Stimulated activated naive CD8-positive, alpha-beta T cell treated with anti-CD3 and anti-CD28 coated beads, Interleukin-15, Interleukin-2, amounts not matched to agents 100 ng/mL and 50 ng/mL, for 24 hours (primary cell): ENCODE measurements around the gene CGRRF1.

ENCODE experiments used
- H3K27ac Mint-ChIP-seq: one replicate; pipeline ENCODE4 v1.8.0; 2021; ENCODE audit warnings: mild to moderate bottlenecking, mixed read lengths
- H3K27me3 Mint-ChIP-seq: one replicate; pipeline ENCODE4 v1.8.0; 2021; ENCODE audit warnings: mixed read lengths
- H3K36me3 Mint-ChIP-seq: one replicate; pipeline ENCODE4 v1.8.0; 2021; ENCODE audit warnings: low read depth, mixed read lengths
- H3K4me1 Mint-ChIP-seq: one replicate; pipeline ENCODE4 v1.8.0; 2021; ENCODE audit warnings: low read depth, mixed read lengths
- H3K4me3 Mint-ChIP-seq: one replicate; pipeline ENCODE4 v1.8.0; 2021; ENCODE audit warnings: mild to moderate bottlenecking, mixed read lengths
- H3K9me3 Mint-ChIP-seq: one replicate; pipeline ENCODE4 v1.8.0; 2021; ENCODE audit warnings: mixed read lengths

Gene CGRRF1

GRCh38 chr14:54483846-54484245, 25.9 kb upstream of the CGRRF1 start:
- Mint-ChIP-seq H3K9me3 (no peaks in the 10 kb centered on the region), H3K4me3 (peak overlapping the region; percentile 32), H3K27ac (peak overlapping the region; percentile 23), H3K4me1 (peaks cover 56% of the 10 kb centered on the region), H3K27me3 (no peaks in the 10 kb centered on the region), H3K36me3 (peaks cover 52% of the 10 kb centered on the region)

DNA sequence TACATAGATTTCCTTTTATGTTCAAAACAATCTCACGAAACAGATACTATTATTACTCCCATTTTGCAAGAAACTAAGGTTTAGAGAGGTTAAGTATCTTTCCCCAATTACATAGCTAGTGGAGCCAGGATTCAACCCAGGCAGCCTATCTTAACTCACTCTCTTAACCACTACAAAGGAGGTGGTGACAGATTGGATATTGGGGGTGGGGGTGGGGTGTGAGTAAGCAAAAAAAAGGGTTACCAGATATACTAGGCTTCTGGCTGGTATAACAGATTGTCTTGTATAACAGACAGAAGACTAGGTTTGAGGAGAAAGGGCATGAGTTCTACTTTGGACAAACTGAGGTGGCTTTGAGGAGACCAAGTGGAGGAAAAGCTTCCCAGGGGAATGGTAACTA, 23.0 kb upstream of the CGRRF1 start:
- Mint-ChIP-seq H3K4me3 (peak overlapping the region; percentile 99), H3K27ac (peak overlapping the region; percentile 99), H3K4me1 (peaks cover 76% of the 10 kb centered on the region), H3K27me3 (no peaks in the 10 kb centered on the region), H3K36me3 (peaks cover 39% of the 10 kb centered on the region), H3K9me3 (no peaks in the 10 kb centered on the region)

GRCh38 chr14:54487771-54488170, 21.9 kb upstream of the CGRRF1 start:
- H3K36me3 Mint-ChIP-seq = peaks cover 30% of the 10 kb centered on the region
- H3K4me3 Mint-ChIP-seq = peak overlapping the region; percentile 99
- peaks cover 74% of the 10 kb centered on the region for H3K4me1 Mint-ChIP-seq
- H3K27me3 Mint-ChIP-seq = no peaks in the 10 kb centered on the region
- no peaks in the 10 kb centered on the region for H3K9me3 Mint-ChIP-seq
- peak overlapping the region; percentile 99 for H3K27ac Mint-ChIP-seq

GRCh38 chr14:54488318-54488645, 21.4 kb upstream of the CGRRF1 start:
- peak overlapping the region; percentile 99 for H3K4me3 Mint-ChIP-seq
- H3K9me3 Mint-ChIP-seq = no peaks in the 10 kb centered on the region
- peak overlapping the region; percentile 99 for H3K27ac Mint-ChIP-seq
- H3K27me3 Mint-ChIP-seq = no peaks in the 10 kb centered on the region
- H3K36me3 Mint-ChIP-seq = peaks cover 25% of the 10 kb centered on the region
- H3K4me1 Mint-ChIP-seq = peaks cover 69% of the 10 kb centered on the region

- Mint-ChIP-seq H3K36me3 (peaks cover 20% of the 10 kb centered on the region), H3K9me3 (no peaks in the 10 kb centered on the region), H3K27ac (peak within 1 kb of the TSS; percentile 99), H3K27me3 (no peaks in the 10 kb centered on the region), H3K4me3 (peak within 1 kb of the TSS; percentile 99), H3K4me1 (peaks cover 64% of the 10 kb centered on the region)
These were observed 20.9 kb upstream of the CGRRF1 start, which contains the start of gene GMFB for GRCh38 chr14:54488646-54489317. GMFB (minus strand) TSS chr14:54488980; CDS start chr14:54488927, 53 bp downstream.

DNA sequence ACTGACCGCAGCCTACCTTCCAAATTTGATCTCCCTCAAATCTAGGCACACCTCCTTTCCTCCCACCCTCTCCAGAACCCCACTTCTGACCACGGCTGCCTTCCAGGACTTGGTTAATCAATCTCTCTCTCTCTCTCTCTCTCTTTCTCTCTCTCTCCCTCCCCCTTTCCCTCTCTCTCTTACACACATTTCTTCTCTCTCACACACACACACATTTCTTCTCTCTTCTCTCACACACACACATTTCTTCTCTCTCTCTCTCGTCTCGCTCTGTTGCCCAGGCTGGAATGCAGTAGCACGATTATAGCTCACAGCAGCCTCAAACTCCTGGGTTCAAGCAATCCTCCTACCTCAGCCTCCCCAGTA, 20.4 kb upstream of the CGRRF1 start:
- H3K9me3 Mint-ChIP-seq = no peaks in the 10 kb centered on the region
- peaks cover 18% of the 10 kb centered on the region for H3K36me3 Mint-ChIP-seq
- peak overlapping the region; percentile 96 for H3K27ac Mint-ChIP-seq
- H3K27me3 Mint-ChIP-seq = no peaks in the 10 kb centered on the region
- peaks cover 58% of the 10 kb centered on the region for H3K4me1 Mint-ChIP-seq
- H3K4me3 Mint-ChIP-seq = peak overlapping the region; percentile 99

GRCh38 chr14:54489731-54490444, 19.8 kb upstream of the CGRRF1 start:
- peak overlapping the region; percentile 96 for H3K27ac Mint-ChIP-seq
- no peaks in the 10 kb centered on the region for H3K27me3 Mint-ChIP-seq
- H3K4me3 Mint-ChIP-seq = peak overlapping the region; percentile 99
- H3K36me3 Mint-ChIP-seq = peaks cover 18% of the 10 kb centered on the region
- no peaks in the 10 kb centered on the region for H3K9me3 Mint-ChIP-seq
- peaks cover 53% of the 10 kb centered on the region for H3K4me1 Mint-ChIP-seq

GRCh38 chr14:54490445-54491175, 19.1 kb upstream of the CGRRF1 start:
- Mint-ChIP-seq H3K27ac (peak overlapping the region; percentile 96), H3K36me3 (peaks cover 14% of the 10 kb centered on the region)

GRCh38 chr14:54493293-54493692, 16.4 kb upstream of the CGRRF1 start:
- peaks cover 2% of the 10 kb centered on the region for H3K27me3 Mint-ChIP-seq
- no peak overlapping the region for H3K27ac Mint-ChIP-seq
- no peaks in the 10 kb centered on the region for H3K9me3 Mint-ChIP-seq
- H3K4me3 Mint-ChIP-seq = no peak overlapping the region
- peaks cover 25% of the 10 kb centered on the region for H3K4me1 Mint-ChIP-seq
- H3K36me3 Mint-ChIP-seq = no peaks in the 10 kb centered on the region

More at GRCh38 chr14:54490445-54491175, 19.1 kb upstream of the CGRRF1 start:
- H3K27me3 Mint-ChIP-seq = no peaks in the 10 kb centered on the region
- H3K9me3 Mint-ChIP-seq = no peaks in the 10 kb centered on the region
- peaks cover 45% of the 10 kb centered on the region for H3K4me1 Mint-ChIP-seq
- peak overlapping the region; percentile 99 for H3K4me3 Mint-ChIP-seq

DNA sequence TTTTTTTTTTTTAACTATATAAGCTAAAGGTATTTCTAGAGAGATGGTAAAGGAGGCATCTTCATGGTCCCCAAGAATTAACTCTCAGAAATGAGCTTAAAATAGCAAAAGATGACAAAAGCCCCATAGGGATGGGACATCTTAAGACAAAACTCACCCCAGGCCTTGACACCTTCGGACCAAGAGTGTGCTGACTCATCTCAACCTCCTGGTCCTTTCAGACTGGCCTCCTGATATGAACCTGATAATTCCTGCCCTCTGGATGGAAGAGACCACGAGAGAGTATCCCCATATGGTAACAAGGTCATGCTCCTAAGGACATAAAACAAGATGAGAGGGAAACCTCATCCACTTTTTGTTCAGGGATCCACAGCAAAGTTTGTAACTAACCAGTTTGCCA, 12.5 kb upstream of the CGRRF1 start:
- no peak overlapping the region for H3K27ac Mint-ChIP-seq
- peaks cover 7% of the 10 kb centered on the region for H3K27me3 Mint-ChIP-seq
- H3K4me3 Mint-ChIP-seq = no peak overlapping the region
- no peaks in the 10 kb centered on the region for H3K9me3 Mint-ChIP-seq
- H3K36me3 Mint-ChIP-seq = no peaks in the 10 kb centered on the region
- peaks cover 4% of the 10 kb centered on the region for H3K4me1 Mint-ChIP-seq

DNA sequence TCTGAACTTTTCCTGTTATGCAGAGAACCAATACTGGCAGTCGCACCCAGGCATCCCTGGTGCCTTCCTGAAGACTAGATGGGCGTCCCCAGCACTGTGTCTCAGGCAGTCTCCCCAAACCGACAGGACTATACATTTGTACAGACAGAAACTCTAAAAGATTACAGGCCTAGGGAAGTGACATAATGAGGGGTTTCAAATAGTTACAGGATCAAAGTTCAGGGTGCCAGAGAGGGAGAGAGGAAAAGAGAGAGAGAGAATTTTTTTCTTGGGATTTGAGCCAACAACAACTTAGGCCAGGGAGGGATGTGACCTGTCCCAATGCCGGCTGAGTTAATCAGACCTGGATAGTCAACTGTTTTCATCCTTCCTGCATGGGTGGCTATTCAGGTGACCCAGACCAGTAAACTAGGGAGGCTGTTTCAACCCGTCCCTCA, 11.6 kb upstream of the CGRRF1 start:
- Mint-ChIP-seq H3K27ac (no peak overlapping the region), H3K4me1 (peaks cover 4% of the 10 kb centered on the region), H3K36me3 (no peaks in the 10 kb centered on the region), H3K27me3 (peaks cover 7% of the 10 kb centered on the region), H3K4me3 (no peak overlapping the region), H3K9me3 (no peaks in the 10 kb centered on the region)

DNA sequence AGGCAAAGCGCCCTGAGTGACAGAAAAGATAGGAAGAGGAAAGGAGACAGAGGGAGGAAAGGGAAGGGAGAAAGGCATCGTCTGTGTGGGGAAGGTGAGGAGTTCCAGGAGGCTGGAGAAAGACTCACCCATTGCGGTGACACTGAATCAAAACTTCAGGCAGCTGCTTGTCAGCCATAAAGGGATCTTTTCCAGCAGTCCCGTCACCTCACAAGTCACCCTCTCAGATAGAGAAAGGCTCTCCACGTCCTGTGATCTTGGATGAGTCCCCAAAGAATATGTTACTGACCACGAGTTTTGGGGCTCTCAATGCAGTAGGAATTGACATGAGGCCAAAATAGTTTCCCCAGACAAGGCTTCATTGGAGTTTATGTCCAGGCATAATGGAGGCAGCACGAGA, 11.1 kb upstream of the CGRRF1 start:
- Mint-ChIP-seq H3K27me3 (peaks cover 7% of the 10 kb centered on the region), H3K4me3 (no peak overlapping the region), H3K4me1 (peaks cover 4% of the 10 kb centered on the region), H3K9me3 (no peaks in the 10 kb centered on the region), H3K36me3 (no peaks in the 10 kb centered on the region), H3K27ac (no peak overlapping the region)

- Mint-ChIP-seq H3K9me3 (no peaks in the 10 kb centered on the region), H3K36me3 (no peaks in the 10 kb centered on the region), H3K4me1 (peaks cover 4% of the 10 kb centered on the region), H3K27me3 (peaks cover 7% of the 10 kb centered on the region), H3K4me3 (no peak overlapping the region), H3K27ac (no peak overlapping the region)
These were observed 9.0 kb upstream of the CGRRF1 start for GRCh38 chr14:54500744-54501143.

- Mint-ChIP-seq H3K4me1 (no peaks in the 10 kb centered on the region), H3K27me3 (peaks cover 7% of the 10 kb centered on the region), H3K36me3 (no peaks in the 10 kb centered on the region), H3K9me3 (no peaks in the 10 kb centered on the region), H3K4me3 (no peak overlapping the region), H3K27ac (no peak overlapping the region)
These were observed 8.2 kb upstream of the CGRRF1 start for GRCh38 chr14:54501480-54501879.

- no peaks in the 10 kb centered on the region for H3K9me3 Mint-ChIP-seq
- no peak overlapping the region for H3K27ac Mint-ChIP-seq
These were observed 7.1 kb upstream of the CGRRF1 start for GRCh38 chr14:54502602-54503001.

More at GRCh38 chr14:54502602-54503001, 7.1 kb upstream of the CGRRF1 start:
- Mint-ChIP-seq H3K27me3 (peaks cover 7% of the 10 kb centered on the region), H3K4me1 (no peaks in the 10 kb centered on the region), H3K36me3 (no peaks in the 10 kb centered on the region), H3K4me3 (no peak overlapping the region)
